ENCODE results near the gene KLHDC4. TPM values are rescaled to one million over a fixed set of nuclear protein-coding genes. Genes with fewer than 3 reads are reported as not detected.
A peak's percentile ranks its signal among the peaks of the same experiment; 100 is the strongest.

The KLHDC4 gene
- polyA plus RNA-seq, 2 of the 4 experiments (the other 2 are of a cell fraction) = 25.9 to 37.2 TPM

DNA sequence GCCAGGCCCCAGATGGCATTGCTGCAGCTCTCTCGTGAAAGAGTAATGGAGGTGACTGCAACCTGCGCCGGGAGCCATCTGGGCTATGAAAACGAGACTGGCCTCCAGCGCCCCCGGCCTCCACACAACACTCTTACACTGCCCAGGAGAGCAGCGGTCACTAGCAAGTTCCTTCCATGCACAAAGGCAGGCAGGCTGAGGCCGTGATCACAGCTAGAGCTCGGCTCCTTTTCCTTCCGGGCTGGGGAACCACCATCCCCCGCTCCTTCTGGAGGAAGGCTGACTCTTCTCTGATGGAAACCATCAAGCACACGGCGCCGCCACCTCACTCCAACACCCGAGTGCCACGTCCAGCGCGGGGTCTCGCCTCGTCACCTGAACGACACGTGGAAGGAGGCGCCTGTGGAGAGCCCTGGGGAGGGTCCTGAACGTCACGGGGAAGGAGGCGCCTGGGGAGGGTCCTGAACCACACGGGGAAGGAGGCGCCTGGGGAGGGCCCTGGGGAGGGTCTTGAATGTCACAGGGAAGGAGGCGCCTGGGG, 61.9 kb downstream of the KLHDC4 start:
- no peak overlapping the region for H3K27ac ChIP-seq
- H3K4me2 ChIP-seq = no peak overlapping the region
- POLR2A ChIA-PET = no interaction called here
- DNase-seq (ENCODE audit: low read depth in 1 of 2, low spot score in 1 of 2) = no peak
- H3K4me3 ChIP-seq = no peak overlapping the region
- H3K4me1 ChIP-seq = no peaks in the 10 kb centered on the region
- TF ChIP-seq EHF (CRISPR knock-in tag; IDR thresholded peaks at IDR 0.05) = no peak
- TF ChIP-seq PHF8 (IDR thresholded peaks at IDR 0.05; ENCODE audit: borderline replicate concordance, low read depth) = no peak
- TF ChIP-seq CEBPB (IDR thresholded peaks at IDR 0.05) = no peak
- no peak for TF ChIP-seq CBX2 (IDR thresholded peaks at IDR 0.05; ENCODE audit: borderline replicate concordance, low read depth)
- TF ChIP-seq CBX8 (IDR thresholded peaks at IDR 0.05) = no peak
- no peak for TF ChIP-seq RAD21 (conservative IDR thresholded peaks at IDR 0.05 in 1 of 2, IDR thresholded peaks at IDR 0.05 in 1 of 2)
- TF ChIP-seq, protein P1, sequence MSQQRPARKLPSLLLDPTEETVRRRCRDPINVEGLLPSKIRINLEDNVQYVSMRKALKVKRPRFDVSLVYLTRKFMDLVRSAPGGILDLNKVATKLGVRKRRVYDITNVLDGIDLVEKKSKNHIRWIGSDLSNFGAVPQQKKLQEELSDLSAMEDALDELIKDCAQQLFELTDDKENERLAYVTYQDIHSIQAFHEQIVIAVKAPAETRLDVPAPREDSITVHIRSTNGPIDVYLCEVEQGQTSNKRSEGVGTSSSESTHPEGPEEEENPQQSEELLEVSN (IDR thresholded peaks at IDR 0.05; ENCODE audit: borderline replicate concordance, low read depth) = no peak
- TF ChIP-seq EP300 (IDR thresholded peaks at IDR 0.05) = no peak
- TF ChIP-seq MYC (IDR thresholded peaks at IDR 0.05; ENCODE audit: borderline replicate concordance, low read length) = no peak
- no peak for TF ChIP-seq NFE2L2 (conservative IDR thresholded peaks at IDR 0.05; ENCODE audit: low read length)
- 93% methylated on average over 15 of the region's 29 CpGs for WGBS (ENCODE audit: missing lambda C conversion rate)
- H3K9me3 ChIP-seq = no peaks in the 10 kb centered on the region
- CTCF ChIA-PET = interaction anchor here (0.6 to 2.0 kb wide), 5 partner anchors 32 to 287 kb away, joined by 3 to 6 read pairs (median 3); no protein-coding TSS in a partner anchor
- ATAC-seq = no peak
- FAIRE-seq = no peak

DNA sequence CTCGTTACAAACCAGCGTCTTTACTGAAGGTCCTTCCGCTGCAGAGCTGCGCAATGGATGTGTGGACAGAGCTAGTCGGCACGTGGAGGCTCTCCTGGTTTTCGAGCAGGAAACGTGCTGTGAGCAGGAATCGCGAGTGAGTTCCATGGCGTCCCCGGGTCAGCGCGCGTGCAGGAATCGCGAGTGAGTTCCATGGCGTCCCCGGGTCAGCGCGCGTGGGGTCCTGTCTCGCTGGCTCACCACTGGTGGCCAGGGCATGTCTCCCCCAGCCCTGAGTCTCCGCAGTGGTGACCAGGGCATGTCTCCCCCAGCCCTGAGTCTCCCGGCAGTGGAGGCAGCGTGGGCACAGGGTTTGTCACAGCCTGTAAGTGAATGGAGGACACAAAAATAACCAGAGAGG, 62.7 kb downstream of the KLHDC4 start:
- FAIRE-seq = no peak

DNA sequence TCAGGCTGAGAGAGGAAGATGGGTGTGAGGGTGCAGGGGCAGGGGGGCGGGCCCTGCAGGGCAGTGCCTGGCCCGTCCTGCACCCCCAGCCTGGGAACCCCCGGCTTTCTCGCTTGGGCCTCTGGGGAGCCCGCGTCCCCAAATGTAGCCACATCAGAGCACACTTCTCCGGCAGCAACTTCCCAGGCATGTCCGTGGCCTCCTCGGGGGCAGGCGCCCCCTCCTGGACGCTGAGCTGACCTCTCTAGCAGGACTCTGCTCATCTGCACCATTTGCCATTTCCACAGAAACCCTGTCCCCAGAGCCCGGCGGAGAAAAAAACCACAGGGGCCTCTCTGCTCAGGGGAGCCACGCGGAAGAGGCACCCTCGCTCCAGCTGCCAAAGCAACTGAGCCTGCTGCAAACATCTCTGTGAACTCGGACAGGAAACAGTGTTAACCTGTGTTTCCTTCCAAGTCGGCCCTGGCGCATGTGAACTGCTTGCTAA, 63.4 kb downstream of the KLHDC4 start:
- TF ChIP-seq MYC (IDR thresholded peaks at IDR 0.05; ENCODE audit: borderline replicate concordance, low read length) (no peak), HEYL (CRISPR knock-in tag; IDR thresholded peaks at IDR 0.05) (no peak), CBX8 (IDR thresholded peaks at IDR 0.05) (no peak)
- TF ChIP-seq, protein P2, sequence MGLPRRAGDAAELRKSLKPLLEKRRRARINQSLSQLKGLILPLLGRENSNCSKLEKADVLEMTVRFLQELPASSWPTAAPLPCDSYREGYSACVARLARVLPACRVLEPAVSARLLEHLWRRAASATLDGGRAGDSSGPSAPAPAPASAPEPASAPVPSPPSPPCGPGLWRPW (IDR thresholded peaks at IDR 0.05) = no peak
- TF ChIP-seq, protein P3, sequence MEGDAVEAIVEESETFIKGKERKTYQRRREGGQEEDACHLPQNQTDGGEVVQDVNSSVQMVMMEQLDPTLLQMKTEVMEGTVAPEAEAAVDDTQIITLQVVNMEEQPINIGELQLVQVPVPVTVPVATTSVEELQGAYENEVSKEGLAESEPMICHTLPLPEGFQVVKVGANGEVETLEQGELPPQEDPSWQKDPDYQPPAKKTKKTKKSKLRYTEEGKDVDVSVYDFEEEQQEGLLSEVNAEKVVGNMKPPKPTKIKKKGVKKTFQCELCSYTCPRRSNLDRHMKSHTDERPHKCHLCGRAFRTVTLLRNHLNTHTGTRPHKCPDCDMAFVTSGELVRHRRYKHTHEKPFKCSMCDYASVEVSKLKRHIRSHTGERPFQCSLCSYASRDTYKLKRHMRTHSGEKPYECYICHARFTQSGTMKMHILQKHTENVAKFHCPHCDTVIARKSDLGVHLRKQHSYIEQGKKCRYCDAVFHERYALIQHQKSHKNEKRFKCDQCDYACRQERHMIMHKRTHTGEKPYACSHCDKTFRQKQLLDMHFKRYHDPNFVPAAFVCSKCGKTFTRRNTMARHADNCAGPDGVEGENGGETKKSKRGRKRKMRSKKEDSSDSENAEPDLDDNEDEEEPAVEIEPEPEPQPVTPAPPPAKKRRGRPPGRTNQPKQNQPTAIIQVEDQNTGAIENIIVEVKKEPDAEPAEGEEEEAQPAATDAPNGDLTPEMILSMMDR (IDR thresholded peaks at IDR 0.05) = peak; percentile 45
- Histone ChIP-seq H3K4me3 (no peak overlapping the region), H3K9me3 (no peaks in the 10 kb centered on the region), H3K4me1 (no peaks in the 10 kb centered on the region), H3K27ac (no peak overlapping the region), H3K4me2 (no peak overlapping the region)
- DNase-seq (ENCODE audit: low read depth in 1 of 2, low spot score in 1 of 2) (peak in 1 of 2 experiments; percentile 71), ATAC-seq (peak; percentile 48 to 80; a peak in 4 of 6 replicates), FAIRE-seq (no peak)
- ChIA-PET POLR2A (no interaction called here), CTCF (interaction anchor here (0.7 to 2.0 kb wide), 10 partner anchors 9 to 173 kb away, joined by 3 to 7 read pairs (median 4); no protein-coding TSS in a partner anchor)
- 81% methylated on average over 10 of the region's 19 CpGs for WGBS (ENCODE audit: missing lambda C conversion rate)

More for the DNA sequence above, 62.7 kb downstream of the KLHDC4 start:
- no peaks in the 10 kb centered on the region for H3K9me3 ChIP-seq
- TF ChIP-seq EHF (CRISPR knock-in tag; IDR thresholded peaks at IDR 0.05) (no peak), RARB (CRISPR knock-in tag; IDR thresholded peaks at IDR 0.05) (no peak), RFX5 (IDR thresholded peaks at IDR 0.05) (no peak), POLR2AphosphoS2 (conservative IDR thresholded peaks at IDR 0.05; ENCODE audit: low read length) (no peak), JUN (IDR thresholded peaks at IDR 0.05) (no peak), CBX8 (IDR thresholded peaks at IDR 0.05) (no peak), GATA3 (IDR thresholded peaks at IDR 0.05; ENCODE audit: borderline replicate concordance) (no peak), BHLHE40 (IDR thresholded peaks at IDR 0.05; ENCODE audit: low read depth, low read length) (no peak), NR3C1 (IDR thresholded peaks at IDR 0.05) (no peak), PHF8 (IDR thresholded peaks at IDR 0.05; ENCODE audit: borderline replicate concordance, low read depth) (no peak), CEBPB (IDR thresholded peaks at IDR 0.05) (no peak), FOSB (CRISPR knock-in tag; IDR thresholded peaks at IDR 0.05) (no peak), FOXS1 (CRISPR knock-in tag; IDR thresholded peaks at IDR 0.05) (no peak), HEYL (CRISPR knock-in tag; IDR thresholded peaks at IDR 0.05) (no peak), HOXA7 (CRISPR knock-in tag; IDR thresholded peaks at IDR 0.05) (no peak), TP53 (CRISPR knock-in tag; IDR thresholded peaks at IDR 0.05) (no peak)
- TF ChIP-seq, protein P2 (IDR thresholded peaks at IDR 0.05) = no peak
- TF ChIP-seq, protein P4, sequence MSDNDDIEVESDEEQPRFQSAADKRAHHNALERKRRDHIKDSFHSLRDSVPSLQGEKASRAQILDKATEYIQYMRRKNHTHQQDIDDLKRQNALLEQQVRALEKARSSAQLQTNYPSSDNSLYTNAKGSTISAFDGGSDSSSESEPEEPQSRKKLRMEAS (IDR thresholded peaks at IDR 0.05) = no peak
- TF ChIP-seq, protein P5, sequence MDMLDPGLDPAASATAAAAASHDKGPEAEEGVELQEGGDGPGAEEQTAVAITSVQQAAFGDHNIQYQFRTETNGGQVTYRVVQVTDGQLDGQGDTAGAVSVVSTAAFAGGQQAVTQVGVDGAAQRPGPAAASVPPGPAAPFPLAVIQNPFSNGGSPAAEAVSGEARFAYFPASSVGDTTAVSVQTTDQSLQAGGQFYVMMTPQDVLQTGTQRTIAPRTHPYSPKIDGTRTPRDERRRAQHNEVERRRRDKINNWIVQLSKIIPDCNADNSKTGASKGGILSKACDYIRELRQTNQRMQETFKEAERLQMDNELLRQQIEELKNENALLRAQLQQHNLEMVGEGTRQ (IDR thresholded peaks at IDR 0.05) = no peak
- no peak overlapping the region for H3K4me3 ChIP-seq
- WGBS (ENCODE audit: missing lambda C conversion rate) = 95% methylated on average over 25 of the region's 26 CpGs
- DNase-seq (ENCODE audit: low read depth in 1 of 2, low spot score in 1 of 2) (no peak), ATAC-seq (no peak)
- H3K27ac ChIP-seq = no peak overlapping the region
- CTCF ChIA-PET = interaction anchor here (0.6 to 2.0 kb wide), 8 partner anchors 8 to 183 kb away, joined by 3 to 6 read pairs (median 3); no protein-coding TSS in a partner anchor
- no peak overlapping the region for H3K4me2 ChIP-seq
- no peaks in the 10 kb centered on the region for H3K4me1 ChIP-seq
- POLR2A ChIA-PET = no interaction called here
